ENCODE measurements around the gene TUBA4A.
"Not testable (repeated sequence)": the region's sequence is repeated elsewhere in the genome, so short reads cannot be mapped to it uniquely, and the experiment has no call there.

The TUBA4A gene

DNA sequence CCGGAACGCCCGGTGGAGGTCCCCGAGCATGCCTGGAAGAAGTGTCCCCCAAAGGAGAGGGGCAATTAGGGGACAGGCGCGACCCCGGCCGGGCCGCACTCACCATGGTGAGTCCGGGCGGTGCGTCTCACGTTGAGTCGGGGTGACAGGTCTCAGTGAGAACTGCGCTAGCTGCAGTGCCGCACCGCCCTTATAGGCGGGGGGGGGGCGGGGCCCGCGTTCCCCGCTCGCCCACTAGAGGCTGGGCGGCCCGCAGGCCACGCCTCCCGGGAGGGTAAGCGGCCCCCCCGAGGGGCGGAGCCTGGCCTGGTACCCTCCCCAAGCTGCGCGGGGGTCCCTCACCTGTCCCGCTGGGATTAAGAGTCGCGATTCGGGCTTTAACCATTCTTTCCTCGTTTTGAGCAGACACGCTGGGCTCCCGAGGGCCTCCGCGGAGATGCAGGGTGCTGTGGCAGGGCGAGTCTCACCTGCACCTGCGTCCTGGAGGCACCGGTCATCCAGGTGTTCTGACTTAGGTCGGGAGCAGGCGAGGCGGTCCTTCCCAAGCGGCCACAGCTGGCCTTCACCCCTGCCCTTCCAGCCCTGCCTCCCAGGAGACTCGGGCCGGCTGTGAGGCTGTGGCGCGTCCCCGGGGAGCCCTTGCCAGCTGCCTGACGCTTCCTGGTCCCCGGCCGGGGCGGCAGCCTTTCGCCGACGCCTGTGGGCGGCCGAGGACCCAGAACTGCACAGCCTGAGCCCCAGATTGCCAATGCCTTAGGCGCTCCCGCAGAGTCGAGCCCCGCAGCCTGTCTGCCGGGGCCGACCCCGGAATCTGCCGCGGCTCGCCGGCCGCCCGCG, at the start of gene TUBA4A:
Gene TUBA4A (minus strand): TSS at position 166 of the 837 bp plus-strand sequence. CDS start 60 bp downstream, at position 106.
- peak; percentile 83 for DNase-seq (ENCODE audit: low spot score)

DNA sequence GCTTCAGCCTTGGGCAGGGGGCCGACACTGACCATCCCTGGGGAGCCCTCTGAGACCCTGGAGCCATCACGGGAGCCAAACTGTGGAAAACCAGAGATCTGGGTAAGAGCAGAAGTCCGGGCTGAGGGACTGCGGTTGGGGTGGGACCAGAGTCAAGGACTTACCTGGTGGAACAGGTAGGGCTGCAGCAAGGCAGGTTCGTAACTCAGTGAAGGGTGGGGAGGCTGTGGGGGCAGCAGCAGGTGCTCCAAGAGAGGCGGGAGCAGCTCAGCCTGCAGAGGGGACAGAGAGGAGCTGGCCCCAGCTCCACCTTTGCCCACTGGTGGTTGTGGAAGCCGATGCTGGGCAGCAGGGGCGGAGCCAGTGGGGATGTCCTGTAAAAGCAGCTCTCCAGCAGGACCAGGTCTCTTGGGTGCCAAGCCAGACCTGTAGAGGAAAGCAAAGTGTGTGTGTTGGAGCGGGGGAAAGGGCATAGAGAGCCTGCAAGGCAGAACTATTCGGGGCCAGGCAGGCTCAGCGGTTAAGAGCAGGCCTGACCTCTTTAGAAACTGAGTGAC, 48.8 kb upstream of the TUBA4A start:
- DNase-seq (ENCODE audit: low spot score): no peak

DNA sequence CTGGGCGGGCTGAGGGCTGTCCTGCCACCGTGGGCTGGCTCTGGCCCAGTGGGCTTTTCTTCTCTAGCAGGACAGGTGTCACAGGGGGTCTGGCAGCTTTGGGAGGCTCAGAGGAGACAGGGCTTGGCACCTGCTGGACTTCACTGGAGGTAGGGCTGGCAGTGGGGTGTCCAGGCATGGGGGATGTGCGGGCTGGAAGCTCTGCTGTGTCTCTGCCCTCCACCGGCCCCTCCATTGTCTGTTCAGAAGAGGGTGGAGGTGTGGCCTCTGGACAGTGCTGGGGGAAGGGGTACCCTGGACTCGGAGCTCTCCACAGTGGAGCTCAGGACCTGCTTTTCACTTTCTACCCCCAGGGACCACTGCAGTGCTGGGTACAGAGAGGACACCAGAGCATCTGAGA, 46.3 kb upstream of the TUBA4A start:
- no peak for DNase-seq (ENCODE audit: low spot score)

DNA sequence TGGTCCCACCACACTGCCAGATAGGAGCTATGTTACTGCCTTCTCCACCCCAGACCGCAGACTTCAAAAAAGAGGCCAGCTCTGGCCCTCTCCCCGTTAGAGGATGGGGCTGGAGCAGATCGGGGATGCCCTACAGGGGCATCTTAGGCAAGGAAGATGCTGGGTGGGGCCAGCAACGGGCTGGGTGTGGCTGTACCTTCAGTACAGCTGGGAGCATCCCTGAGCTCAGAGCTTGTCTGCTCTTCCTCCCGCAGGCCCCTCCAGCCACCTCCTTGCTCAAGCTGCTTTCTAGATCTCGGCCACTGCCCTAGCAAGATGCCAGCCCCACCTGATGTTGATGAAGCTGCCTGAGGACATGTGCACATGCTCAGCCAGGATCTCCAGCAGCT, 45.6 kb upstream of the TUBA4A start:
- no peak for DNase-seq (ENCODE audit: low spot score)

DNA sequence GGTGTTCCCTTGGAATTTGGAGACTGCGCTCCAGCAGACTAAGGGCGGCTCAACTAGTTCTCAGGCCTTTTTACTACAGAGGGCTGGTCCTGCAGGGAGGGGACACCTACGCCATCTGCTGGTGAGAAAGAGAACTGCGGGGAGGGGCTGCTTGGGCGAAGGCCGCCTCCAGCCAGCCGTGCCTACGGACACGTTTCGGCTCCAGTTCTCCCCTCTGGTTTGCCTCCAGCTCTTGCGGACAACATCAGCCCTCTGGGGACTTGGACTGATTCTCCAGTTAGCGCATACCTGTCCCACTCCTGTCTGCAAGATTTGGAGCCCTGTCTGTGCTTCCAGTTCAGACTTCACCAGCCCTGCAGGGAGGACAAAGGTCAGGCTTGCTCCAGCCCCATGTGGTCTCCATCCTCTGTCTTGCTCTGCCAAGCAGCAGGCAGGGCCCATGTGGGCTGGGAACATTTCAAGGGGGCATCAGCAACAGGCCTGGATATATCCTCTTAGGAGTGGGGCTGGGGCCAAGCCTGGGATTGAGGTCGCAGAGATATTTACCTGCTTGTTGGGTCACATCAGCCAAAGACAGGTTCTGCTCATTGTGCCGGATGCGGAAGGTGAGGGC, 45.1 kb upstream of the TUBA4A start:
- DNase-seq (ENCODE audit: low spot score): no peak

DNA sequence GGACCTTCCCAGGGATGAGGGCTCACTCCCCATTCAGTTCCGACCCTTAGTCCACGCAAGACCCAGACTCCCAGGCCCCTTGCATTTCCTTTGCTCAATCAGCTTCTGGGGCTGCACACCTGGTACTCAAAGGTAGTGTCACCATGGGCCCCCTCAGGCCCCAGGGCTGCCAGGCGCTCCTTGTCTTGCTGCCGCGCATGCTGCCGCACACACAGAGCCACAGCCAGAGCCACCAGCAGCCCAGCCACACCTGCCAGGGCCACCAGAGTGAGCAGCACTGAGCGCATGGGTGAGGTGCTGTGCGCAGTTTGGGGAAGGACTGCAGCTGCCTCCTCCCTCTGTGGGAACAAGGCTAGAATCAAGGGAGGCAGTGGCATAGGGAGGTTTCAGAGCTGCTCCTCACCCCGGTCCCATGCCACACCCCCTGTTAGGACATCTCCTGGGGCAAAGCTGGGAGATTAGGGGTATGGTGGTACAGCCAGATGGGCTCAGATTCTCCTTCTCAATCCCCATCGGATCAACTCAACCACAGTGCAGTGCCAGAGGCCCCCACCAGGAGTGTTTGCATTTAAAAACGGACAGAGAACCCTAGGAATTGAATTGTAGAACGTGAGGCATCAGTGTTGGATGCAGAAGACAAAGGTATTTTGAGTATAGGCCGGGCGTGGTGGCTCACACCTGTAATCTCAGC, 44.2 kb upstream of the TUBA4A start:
- no peak for DNase-seq (ENCODE audit: low spot score)

DNA sequence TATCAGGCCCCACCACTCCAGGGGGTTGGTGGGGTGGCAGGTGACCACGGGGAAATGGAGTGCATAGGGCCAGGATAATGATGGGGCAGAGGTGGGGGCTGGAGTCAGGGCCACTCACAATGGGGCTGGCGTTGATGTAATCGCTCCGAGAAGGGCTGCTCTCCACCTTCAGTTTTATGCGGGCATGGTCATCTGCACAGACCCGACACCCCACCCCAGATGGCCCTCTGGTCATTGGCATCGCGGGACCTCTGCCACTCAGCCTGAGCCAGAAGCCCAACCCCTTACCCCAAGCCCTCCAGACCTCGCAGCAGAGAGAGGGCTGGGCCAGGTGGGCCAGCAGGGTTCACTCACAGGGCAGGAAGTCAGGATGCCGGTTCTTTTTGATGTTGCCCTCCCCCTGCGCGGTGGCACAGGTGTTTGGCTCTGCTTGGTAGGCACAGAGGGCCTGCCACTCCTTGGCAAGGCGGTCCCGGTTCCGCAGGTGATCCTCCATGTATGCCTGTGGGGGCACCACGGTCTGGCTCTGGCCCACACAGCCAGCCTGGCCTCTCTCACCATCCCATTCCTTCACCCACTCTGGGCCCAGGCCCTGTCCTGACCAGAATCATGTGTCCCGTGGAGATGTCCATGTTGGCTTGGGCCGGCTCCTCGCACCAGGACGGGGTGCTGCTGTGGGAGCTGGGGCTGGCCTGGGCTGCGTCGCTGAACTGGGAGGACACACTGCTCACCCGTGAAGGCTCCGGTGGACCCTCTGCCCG, 43.1 kb upstream of the TUBA4A start:
- no peak for DNase-seq (ENCODE audit: low spot score)

DNA sequence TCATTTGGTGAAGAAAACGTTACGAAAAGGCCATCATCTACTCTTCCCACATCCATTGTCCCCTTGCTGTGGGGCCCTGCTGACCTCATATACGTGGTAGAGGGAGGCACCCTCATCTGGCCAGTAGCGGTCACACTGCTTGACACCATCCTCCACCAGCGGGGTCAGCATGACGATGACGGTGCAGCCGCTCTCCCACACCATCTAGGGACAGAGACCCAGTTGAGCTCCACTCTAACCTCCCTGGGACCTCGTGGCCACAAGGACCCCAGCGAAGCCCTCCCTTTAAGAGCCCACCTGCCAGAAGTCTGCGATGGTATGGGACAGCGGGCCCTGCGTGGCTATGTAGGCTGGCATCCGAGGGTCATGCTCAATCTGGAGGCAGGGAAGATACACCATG, 42.4 kb upstream of the TUBA4A start:
- no peak for DNase-seq (ENCODE audit: low spot score)

DNA sequence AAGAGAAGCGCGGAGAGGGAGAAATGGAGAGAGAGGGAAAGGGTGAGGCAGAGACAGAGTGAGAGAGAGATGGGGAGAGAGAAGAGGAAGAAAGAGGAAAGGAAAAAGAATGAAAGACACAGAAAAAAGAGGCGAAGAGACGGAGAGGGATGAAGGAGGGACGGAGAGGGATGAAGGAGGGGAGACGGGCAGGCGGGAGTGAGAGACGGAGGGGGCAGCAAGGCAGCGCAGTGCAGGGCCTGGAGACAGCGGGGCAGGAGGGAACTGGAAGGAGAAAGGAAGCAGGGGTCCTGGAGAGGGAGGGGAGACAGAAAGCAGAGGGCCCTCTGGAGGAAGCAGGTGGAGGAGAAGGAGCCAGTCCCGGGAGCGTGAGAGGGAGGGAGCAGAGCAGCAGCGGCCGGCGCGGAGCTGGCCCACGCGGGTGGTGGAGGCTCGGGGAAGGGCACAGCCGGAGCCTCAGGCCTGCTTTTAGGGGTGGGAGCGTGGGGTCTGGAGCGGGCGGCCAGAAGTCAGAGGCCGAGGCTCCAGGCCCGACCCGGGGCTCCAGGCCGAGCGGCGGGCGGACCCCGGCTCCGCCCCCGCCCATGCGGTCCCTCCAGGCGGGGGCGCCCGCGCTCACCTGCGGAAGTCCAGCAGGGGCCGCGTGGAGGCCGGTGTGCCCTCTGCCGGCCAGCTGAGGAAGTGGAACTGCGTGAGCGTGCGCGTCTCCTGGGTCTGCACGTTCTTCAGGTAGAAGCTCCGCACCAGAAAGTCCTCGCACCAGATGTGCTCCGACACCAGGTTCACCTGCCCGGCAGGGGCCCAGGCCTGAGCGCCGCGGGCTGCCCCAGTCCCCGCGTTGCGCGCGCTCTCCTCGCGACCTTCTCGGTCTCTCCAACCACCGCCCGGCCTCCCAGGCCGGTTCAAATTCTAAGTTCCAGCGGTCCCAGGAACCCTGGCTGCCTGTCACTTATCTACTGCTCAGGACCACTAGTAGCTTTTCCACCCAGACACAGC, 40.9 kb upstream of the TUBA4A start:
- DNase-seq (ENCODE audit: low spot score): peak; percentile 76

DNA sequence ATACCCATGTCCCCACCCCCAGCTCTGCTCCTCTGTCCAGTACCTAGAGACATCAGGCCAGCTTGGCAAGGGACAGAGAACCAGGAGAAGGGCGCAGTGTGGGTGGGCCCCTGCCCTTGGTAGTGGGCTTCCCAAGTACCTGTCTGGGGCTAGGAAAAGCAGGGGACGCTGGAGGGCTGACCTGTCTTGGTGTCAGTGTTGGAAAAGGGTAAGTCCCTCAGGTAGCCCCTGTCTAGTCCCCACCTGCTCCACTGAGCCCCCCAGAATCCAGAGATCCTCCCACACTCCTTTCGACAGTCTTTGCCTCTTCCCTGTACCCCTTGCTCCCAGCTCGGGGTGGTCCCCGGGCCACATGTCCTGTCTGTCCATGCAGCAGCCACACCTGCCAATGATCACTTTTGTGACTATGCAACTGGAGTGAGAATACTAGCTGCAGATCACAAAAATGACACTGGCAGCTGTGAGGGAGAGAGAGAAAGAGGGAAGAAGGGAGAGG, 40.1 kb upstream of the TUBA4A start:
- DNase-seq (ENCODE audit: low spot score): no peak

DNA sequence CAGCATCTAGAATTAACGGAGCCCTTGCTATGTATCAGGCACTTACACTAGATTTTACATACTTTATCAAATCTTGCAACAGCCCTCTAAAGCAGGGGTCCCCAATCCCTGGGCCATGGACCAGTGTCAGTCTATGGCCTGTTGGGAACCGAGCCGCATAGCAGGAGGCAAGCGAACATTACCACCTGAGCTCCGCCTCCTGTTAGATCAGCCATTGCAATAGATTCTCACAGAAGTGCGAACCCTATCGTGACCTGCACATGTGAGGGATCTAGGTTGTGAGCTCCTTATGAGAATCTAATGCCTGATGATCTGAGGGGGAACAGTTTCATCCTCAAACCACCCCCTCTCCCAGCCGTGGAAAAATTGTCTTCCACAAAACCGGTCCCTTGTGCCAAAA, 38.9 kb upstream of the TUBA4A start:
- no peak for DNase-seq (ENCODE audit: low spot score)

DNA sequence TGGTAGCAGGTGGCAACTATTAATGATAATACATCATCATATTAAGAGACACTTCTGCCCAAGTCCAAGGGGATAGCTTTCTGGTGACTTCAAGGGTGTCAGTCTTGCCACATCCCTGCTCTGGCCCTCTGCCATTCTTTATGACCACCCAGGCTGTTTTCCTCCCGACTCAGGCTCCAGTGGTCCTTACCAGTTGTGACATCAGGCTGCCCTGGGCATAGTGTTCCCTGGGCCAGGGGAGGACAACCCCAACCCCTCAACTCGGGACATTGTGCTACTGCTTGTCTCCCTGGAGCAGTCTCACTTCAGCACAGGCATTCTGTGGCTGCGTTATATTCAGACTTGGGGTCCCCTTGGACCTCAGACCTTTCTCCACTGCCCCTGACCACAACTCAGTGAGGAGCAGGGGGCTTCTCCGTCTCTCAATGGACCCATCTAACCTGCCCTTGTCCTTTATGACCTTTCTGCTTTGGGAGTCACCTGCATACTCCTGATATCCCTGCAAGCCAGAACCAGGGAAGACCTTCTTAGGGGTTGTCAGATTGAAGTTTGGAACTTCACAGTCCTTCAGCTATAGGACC, 38.3 kb upstream of the TUBA4A start:
- no peak for DNase-seq (ENCODE audit: low spot score)

DNA sequence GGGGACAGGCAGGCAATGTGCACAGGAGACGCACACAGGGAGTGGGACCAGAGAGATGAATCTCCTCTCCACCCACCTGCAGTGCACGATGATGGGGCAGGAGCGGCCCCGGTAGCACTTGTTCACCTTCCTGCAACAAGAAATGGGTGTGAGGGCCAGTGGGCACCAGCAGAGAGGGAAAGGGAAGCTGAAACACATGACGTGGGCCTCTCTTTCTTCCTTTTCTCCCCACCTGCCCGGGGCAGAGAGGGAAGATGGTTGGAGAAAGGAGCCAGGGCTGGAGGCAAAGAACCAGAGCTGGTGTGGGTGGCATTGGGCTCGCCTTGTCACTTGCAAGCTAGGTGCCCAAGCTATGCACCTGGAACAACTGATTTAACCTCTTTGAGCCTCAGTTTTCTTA, 37.7 kb upstream of the TUBA4A start:
- DNase-seq (ENCODE audit: low spot score): no peak

DNA sequence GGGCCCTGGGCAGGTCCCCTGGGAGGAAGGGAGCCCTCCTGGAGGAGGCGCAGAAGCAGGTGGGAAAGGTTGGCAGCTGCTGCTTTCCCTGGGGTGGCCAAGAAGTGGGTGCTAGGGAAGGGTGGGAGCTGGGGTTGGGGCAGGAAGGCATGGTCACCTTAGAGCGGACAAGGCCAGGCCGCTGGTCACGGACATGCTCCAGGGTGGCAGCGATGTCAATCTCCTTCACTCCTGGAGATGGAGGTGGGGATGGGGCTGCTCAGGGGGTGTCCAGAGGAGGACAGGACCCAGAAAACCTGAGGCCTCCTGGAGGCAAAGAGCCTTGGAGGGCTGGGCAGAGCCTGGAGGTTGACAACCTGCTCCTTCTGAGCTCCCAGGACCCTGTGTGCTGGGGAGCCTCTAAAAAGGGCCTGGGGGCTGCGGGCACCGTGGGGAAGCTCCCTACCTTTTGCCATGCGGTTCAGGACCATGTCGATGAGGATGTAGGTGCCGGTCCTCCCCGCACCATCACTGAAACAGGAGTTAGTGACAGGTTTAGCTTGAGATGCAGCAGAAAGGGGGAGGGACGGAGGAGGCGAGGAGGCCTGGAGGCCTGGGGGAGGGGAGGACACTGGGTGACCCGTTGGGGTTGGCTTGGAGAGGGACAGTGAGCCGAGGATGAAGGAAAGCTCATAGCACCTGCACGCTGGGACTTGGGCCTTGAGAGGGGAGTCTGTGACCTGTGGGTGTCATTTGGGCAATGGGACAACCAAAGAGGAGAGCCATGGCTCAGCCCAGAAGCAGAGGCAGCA, 36.9 kb upstream of the TUBA4A start:
- DNase-seq (ENCODE audit: low spot score): no peak

DNA sequence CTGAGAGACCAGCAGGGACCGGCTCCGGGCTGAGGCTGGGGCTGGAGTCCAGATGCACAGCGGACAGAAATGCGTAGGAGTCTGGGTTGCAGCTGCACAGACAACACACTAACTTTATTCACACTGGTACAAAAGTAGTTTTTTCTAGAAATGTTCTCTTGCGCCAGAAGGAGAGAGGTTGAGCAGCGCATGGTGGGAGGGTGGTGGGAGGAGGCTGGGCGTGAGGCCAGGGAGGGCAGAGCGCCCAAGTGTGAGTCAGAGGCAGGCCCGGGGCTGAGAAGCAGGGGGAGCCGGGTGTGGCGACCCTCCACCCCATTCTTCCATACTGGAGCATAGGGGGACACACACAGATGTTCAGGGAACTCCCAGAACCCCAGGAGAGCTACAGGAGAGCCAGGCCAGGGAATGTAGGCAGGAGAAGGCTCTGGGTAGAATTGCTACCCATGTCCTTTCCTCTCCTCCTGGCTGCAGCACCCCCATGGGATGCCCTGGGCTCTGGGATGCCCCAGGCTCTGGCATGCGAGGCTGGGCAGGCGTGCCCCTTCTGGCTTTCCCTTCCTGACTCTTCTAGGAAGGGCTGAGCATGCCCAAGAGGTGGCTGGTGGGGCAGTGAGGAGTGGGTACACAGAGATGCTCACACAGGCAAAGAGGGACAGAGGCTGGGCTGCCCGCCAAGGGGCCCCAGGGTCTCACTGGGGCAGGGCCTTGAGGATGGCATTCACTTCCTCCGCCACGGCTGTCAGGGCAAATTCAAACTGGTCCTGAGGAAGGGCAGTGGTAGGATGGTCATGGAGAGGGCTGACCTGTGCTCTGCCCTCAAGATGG, 36.0 kb upstream of the TUBA4A start:
- peak; percentile 86 for DNase-seq (ENCODE audit: low spot score)

DNA sequence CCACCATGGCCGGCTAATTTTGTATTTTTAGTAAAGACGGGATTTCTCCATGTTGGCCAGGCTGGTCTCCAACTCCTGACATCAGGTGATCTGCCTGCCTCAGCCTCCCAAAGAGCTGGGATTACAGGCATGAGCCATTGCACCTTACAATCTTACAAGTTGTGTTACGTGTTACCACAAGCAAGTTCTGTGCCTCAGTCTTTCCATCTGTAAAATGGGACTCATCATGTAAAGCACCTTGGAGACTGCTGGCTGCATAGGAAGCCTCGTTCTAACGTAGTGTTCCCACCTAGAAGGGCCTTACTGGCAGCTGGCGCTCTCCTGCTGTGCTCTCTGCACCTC, 35.4 kb upstream of the TUBA4A start:
- DNase-seq (ENCODE audit: low spot score): no peak

DNA sequence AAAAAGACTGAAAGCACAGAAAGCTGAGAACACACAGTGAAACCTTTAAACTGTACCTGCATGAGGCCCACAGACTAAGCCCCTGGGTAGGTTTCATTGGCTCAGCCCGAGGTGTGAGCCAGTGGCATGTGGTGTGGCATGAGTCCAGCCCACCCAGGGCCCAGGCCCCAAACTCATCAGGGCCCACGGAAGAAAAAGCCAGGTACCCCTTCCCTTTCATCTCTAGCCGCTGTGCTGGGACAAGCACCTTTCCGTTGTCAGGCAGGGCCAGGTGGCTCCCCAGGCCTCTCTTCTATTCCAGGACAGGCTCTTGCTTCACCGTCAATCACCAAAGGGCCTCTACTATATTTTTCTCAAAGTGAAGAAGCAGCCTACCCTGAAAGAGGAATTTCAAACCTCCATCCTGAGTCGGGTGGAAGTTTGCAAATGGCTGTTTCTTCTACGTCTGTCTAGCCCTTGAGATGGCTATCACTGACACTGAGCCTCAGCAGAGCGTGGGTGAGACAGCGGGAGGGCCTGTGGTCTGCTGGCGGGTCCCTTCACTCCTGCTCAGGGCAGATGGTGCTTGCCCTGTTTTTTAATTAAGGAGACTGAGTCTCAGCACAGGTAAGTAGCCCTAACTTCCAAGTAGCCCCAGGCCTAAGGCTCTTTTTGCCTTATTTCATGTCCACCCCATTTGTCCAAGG, 34.0 kb upstream of the TUBA4A start:
- DNase-seq (ENCODE audit: low spot score): no peak

DNA sequence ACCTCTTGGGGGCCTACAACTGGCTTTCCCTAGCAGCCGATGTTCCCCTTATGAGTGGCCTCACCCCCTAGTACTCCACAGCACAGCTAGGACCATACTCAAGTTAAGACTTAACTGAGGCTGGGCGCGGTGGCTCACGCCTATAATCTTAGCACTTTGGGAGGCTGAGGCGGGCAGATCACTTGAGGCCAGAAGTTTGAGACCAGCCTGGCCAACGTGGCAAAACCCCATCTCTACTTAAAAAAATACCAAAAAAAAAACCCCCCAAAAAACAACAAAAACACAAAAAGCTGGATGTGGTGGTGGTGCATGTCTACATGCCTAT, 33.4 kb upstream of the TUBA4A start:
- DNase-seq (ENCODE audit: low spot score): not testable (repeated sequence)
